ENCODE measurements around the gene SMIM38.
"Not testable (repeated sequence)": the region's sequence is repeated elsewhere in the genome, so short reads cannot be mapped to it uniquely, and the experiment has no call there.

Gene SMIM38

GRCh38 chr11:69130654-69131053 lies 25.1 kb upstream of the SMIM38 start:
- Mint-ChIP-seq H3K27me3 (no peaks in the 10 kb centered on the region), H3K9me3 (peaks cover 5 to 32% of the 10 kb centered on the region in 2 donors), H3K4me1 (peaks cover 39% of the 10 kb centered on the region), H3K27ac (no peak overlapping the region), H3K4me3 (no peak overlapping the region)
- DNase-seq (no peak), ATAC-seq (no peak)

DNA sequence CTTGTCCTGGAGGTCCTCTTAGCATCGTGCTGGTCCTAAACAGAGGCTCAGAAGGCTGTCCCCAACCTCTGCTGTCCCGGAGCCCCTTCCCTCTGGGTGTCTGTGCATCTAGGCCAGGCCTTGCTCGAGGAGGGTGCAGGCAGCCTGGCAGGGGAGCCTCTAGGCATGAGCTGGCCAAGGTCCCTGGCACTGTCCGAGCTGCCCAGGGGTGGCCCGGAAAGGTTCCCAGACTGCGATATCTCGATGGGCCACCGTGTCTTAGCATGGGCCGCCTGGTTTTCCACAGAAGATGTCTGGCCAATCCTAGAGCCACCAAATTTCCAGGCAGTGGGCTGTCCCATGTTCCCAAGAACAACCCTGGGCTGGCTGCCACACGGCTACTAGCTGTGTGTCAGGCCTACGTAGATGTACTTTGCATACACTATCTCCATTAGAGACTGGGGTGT lies 24.6 kb upstream of the SMIM38 start:
- DNase-seq, result no peak
- no peak for ATAC-seq
- peaks cover 44% of the 10 kb centered on the region for H3K4me1 Mint-ChIP-seq
- no peaks in the 10 kb centered on the region for H3K27me3 Mint-ChIP-seq
- H3K27ac Mint-ChIP-seq, result no peak overlapping the region
- no peak overlapping the region for H3K4me3 Mint-ChIP-seq
- peaks cover 5 to 37% of the 10 kb centered on the region in 2 donors for H3K9me3 Mint-ChIP-seq

DNA sequence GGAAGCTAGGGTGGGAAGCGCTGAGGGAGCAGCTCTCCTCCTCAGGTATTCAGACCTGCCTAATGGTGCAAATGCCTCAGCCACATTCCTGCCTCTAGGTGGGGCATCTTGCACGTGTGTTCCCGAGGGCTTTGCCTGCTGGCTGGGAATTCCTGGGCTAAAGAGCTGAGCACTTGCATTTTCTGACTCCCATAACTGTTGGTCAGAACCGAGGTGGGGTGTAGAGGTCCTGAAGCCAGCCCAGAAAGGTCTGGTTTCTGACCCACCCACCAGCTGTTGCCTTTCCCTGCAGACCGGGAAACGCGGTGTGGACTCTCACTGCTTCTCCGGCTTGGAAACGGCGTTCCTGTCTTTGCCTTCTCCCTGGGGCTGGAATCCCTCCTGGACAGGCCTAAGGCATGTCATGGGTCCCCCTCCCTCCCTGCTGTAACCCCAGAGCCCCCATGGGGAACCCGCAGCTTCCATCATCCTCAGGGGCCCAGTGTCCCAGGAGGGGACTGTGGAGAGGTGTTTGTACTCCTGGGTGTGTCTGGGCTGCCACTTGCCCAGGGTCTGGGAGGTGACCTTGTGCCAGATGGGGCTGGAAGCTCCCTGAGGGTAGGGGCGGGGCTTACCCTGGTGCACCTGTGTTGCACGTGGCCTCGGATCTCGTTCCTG lies 24.0 kb upstream of the SMIM38 start:
- DNase-seq, result no peak
- Mint-ChIP-seq H3K4me1 (peaks cover 48% of the 10 kb centered on the region), H3K27ac (no peak overlapping the region), H3K4me3 (no peak overlapping the region), H3K9me3 (peaks cover 5 to 42% of the 10 kb centered on the region in 2 donors), H3K27me3 (no peaks in the 10 kb centered on the region)
- ATAC-seq, result no peak

- no peak overlapping the region for H3K4me3 Mint-ChIP-seq
- ATAC-seq (no peak), DNase-seq (no peak)
- H3K27me3 Mint-ChIP-seq, result no peaks in the 10 kb centered on the region
- H3K27ac Mint-ChIP-seq, result no peak overlapping the region
- H3K4me1 Mint-ChIP-seq, result peaks cover 50% of the 10 kb centered on the region
- H3K9me3 Mint-ChIP-seq, result peaks cover 5 to 42% of the 10 kb centered on the region in 2 donors
These were observed 23.4 kb upstream of the SMIM38 start for GRCh38 chr11:69132301-69132670.

DNA sequence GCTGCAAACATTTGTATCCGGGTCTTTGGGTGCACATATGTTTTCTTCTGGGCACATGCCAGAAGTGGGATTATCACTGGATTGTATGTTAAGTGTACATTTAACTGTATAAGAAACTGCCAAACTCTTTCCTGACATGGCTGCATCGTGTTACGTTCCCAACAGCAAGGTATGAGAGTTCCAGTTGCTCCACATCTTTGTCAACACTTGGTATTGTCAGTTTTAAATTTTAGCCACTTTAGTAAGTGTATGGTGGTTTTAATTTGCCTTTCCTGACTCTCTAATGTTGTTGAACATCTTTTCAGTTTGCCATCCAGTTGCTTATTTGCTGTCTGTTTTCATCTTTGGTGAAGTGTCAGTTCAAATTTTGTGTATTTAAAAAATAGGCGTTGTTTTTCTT lies 22.5 kb upstream of the SMIM38 start:
- ATAC-seq (no peak), DNase-seq (no peak)
- Mint-ChIP-seq H3K4me1 (peaks cover 54% of the 10 kb centered on the region), H3K9me3 (peaks cover 5 to 34% of the 10 kb centered on the region in 2 donors), H3K4me3 (no peak overlapping the region), H3K27ac (no peak overlapping the region), H3K27me3 (no peaks in the 10 kb centered on the region)

DNA sequence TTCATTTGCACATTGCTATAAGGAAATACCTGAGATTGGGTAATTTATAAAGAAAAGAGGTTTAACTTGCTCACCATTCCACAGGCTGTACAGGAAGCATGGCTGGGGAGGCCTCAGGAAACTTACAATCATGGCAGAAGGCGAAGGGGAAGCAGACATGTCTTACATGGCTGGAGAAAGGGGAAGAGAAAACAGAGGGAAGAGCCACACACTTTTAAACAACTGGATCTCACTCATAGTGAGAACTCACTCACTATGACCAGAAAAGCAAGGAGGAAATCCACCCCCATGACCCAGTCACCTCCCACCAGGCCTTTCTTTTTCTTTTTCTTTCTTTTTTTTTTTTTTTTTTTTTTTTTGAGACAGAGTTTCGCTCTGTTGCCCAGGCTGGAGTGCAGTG lies 21.6 kb upstream of the SMIM38 start:
- not testable (repeated sequence) for H3K27me3 Mint-ChIP-seq, DNase-seq, H3K4me3 Mint-ChIP-seq, ATAC-seq, H3K27ac Mint-ChIP-seq
- peaks cover under 1 to 25% of the 10 kb centered on the region in 2 donors for H3K9me3 Mint-ChIP-seq
- H3K4me1 Mint-ChIP-seq, result peaks cover 54% of the 10 kb centered on the region

DNA sequence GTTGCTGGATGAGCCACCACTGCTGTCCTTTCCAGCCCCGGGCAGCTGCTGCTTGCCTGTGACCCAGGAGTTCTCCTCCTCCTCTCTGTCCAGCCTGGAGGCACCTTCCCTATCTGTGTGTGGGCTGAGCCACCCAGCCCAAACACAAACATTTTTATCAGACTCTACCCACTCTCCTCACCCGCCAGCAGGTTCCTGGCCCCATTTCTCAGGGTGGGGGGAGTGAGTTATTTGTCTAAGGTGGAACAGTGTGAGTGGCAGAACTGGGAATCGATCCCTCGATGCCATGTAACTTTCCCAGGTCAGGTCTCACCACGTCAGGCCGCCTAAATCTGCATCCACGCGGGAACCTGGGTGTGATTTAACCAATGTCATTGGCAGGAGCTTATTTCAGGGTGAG lies 20.8 kb upstream of the SMIM38 start:
- peaks cover 49% of the 10 kb centered on the region for H3K4me1 Mint-ChIP-seq
- DNase-seq, result no peak
- no peaks in the 10 kb centered on the region for H3K27me3 Mint-ChIP-seq
- ATAC-seq, result no peak
- no peak overlapping the region for H3K27ac Mint-ChIP-seq
- peaks cover 0 to 22% of the 10 kb centered on the region in 2 donors for H3K9me3 Mint-ChIP-seq
- no peak overlapping the region for H3K4me3 Mint-ChIP-seq

DNA sequence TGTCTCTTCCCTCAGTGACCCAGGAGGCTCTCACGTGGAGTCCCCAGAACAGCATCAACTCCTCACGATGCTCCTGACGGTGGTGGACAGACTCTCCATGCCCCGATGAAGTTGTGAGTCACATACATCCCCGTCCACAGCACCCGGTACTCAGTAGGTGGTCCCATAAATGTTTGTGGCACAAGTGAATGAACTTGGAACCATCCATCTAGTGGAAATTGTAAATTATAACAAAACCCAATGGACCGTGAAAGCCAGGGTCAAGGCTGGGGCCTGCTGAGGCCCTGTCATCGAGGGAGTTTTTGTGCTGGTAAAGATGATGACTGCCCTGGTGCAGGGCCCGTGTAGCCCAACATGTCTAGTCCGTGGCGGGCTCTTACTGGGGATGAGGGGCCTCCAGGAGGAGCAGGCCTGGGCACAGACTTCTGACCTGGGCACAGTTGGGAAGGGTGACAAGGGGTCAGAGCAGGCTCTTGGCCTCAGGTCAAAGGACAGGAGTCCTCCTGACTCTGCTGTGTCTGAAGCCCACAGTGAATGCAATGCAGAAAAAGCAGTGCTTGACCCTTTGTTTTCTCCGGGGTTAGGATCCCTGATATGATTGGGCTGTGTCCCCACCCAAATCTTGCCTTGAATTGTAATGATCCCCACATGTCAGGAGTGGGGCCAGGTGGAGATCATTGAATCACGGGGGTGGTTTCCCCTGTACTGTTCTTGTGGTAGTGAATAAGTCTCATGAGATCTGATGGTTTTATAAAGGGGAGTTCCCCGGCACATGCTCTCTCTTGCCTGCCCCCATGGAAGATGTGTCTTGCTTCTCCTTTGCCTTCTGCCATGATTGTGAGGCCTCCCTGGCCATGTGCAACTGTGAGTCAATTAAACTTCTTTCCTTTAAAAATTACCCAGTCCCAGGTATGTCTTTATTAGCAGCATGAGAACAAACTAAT lies 20.0 kb upstream of the SMIM38 start:
- DNase-seq (no peak), ATAC-seq (no peak)
- peak overlapping the region; percentile 78 to 88 for H3K27ac Mint-ChIP-seq
- H3K27me3 Mint-ChIP-seq, result no peaks in the 10 kb centered on the region
- peaks cover 0 to 22% of the 10 kb centered on the region in 2 donors for H3K9me3 Mint-ChIP-seq
- no peak overlapping the region for H3K4me3 Mint-ChIP-seq
- H3K4me1 Mint-ChIP-seq, result peaks cover 42% of the 10 kb centered on the region

- H3K27ac Mint-ChIP-seq, result peak overlapping the region in 1 of 2 donors; percentile 27
- H3K4me1 Mint-ChIP-seq, result peaks cover 35% of the 10 kb centered on the region
- no peak for DNase-seq
- no peaks in the 10 kb centered on the region for H3K27me3 Mint-ChIP-seq
- peaks cover 0 to 22% of the 10 kb centered on the region in 2 donors for H3K9me3 Mint-ChIP-seq
- ATAC-seq, result no peak
- no peak overlapping the region for H3K4me3 Mint-ChIP-seq
These were observed 19.3 kb upstream of the SMIM38 start for GRCh38 chr11:69136471-69136870.

DNA sequence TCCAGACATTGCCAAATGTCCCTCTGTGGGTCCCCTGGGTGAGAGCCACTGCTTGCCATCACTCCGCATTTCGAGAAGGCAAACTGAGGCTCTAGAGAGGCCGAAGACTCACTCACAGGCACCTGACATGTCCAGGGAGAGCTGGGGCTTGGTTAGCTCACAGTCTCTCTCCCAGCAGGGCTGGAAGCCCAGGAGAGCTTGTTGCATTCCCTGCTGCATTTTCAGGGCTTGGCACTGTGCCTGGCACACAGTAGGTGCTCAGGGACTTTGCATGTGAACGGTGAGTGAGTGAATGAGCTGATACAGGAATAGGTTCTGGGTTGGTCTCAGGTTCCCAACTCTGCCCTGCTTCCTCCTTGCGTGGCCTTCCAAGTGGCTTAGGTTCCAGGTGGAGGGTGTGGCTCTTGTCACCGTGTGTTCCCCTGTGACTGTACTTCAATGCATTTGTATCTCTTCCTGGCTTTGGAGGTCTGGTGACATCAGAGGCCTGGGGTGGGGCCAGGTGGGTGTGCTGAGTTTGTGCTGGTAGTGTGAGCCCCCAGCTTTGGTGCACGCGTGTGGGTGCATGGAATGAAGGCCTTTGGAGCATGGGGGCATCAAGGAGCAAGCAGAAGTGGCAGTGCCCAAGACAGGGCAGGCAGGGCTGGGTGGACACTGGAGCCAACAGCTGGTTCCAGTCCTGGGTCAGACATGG lies 18.4 kb upstream of the SMIM38 start:
- Mint-ChIP-seq H3K4me3 (no peak overlapping the region), H3K27me3 (no peaks in the 10 kb centered on the region), H3K4me1 (peaks cover 43% of the 10 kb centered on the region), H3K9me3 (peaks cover 0 to 22% of the 10 kb centered on the region in 2 donors), H3K27ac (no peak overlapping the region)
- DNase-seq (no peak), ATAC-seq (no peak)

GRCh38 chr11:69138265-69138664 lies 17.5 kb upstream of the SMIM38 start:
- Mint-ChIP-seq H3K4me3 (no peak overlapping the region), H3K4me1 (peaks cover 46% of the 10 kb centered on the region), H3K27me3 (no peaks in the 10 kb centered on the region), H3K9me3 (peaks cover 0 to 20% of the 10 kb centered on the region in 2 donors), H3K27ac (no peak overlapping the region)
- DNase-seq, result no peak
- no peak for ATAC-seq

GRCh38 chr11:69140161-69140560 lies 15.6 kb upstream of the SMIM38 start:
- not testable (repeated sequence) for H3K27me3 Mint-ChIP-seq, ATAC-seq, DNase-seq, H3K4me3 Mint-ChIP-seq, H3K27ac Mint-ChIP-seq
- Mint-ChIP-seq H3K4me1 (peaks cover 46% of the 10 kb centered on the region), H3K9me3 (peaks cover 0 to 13% of the 10 kb centered on the region in 2 donors)

- H3K4me1 Mint-ChIP-seq, result peaks cover 41% of the 10 kb centered on the region
- ATAC-seq (no peak), DNase-seq (no peak)
- H3K27ac Mint-ChIP-seq, result no peak overlapping the region
- peaks cover 0 to 14% of the 10 kb centered on the region in 2 donors for H3K9me3 Mint-ChIP-seq
- no peaks in the 10 kb centered on the region for H3K27me3 Mint-ChIP-seq
- H3K4me3 Mint-ChIP-seq, result no peak overlapping the region
These were observed 15.1 kb upstream of the SMIM38 start for GRCh38 chr11:69140635-69141034.

GRCh38 chr11:69141742-69142141 lies 14.0 kb upstream of the SMIM38 start:
- H3K4me1 Mint-ChIP-seq, result peaks cover 32% of the 10 kb centered on the region
- H3K4me3 Mint-ChIP-seq, result no peak overlapping the region
- H3K9me3 Mint-ChIP-seq, result peaks cover 9 to 15% of the 10 kb centered on the region in 2 donors
- DNase-seq, result no peak
- no peak overlapping the region for H3K27ac Mint-ChIP-seq
- no peaks in the 10 kb centered on the region for H3K27me3 Mint-ChIP-seq
- ATAC-seq, result no peak

DNA sequence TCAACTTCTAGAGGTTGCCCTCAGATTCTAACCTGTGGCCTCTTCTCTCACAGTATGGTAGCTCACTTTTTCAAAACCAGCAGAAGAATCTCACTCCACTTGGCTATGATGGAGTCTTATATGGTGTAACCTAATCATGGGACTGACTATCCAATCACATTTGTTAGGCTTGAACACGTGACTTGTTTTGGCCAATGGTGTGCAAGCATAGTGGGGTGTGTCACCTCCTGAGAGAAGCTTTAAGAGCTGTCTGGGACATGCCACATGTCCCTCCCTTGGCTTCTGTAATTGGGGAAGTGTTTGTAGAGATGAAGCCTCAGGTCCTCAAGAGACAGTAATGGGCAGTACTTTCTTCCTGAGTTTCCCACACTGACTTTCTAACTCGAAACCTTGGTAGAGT lies 12.8 kb upstream of the SMIM38 start:
- no peak overlapping the region for H3K27ac Mint-ChIP-seq
- H3K4me1 Mint-ChIP-seq, result peaks cover 26% of the 10 kb centered on the region
- no peak overlapping the region for H3K4me3 Mint-ChIP-seq
- ATAC-seq (no peak), DNase-seq (no peak)
- no peaks in the 10 kb centered on the region for H3K27me3 Mint-ChIP-seq
- peaks cover 10 to 18% of the 10 kb centered on the region in 2 donors for H3K9me3 Mint-ChIP-seq
